HuH-7 (cell line): ENCODE results near the gene NUDT14.

ENCODE experiments used
- DNase-seq: peaks from one replicate; pipeline ENCODE4 v3.0.0; 2011; ENCODE audit warnings: low spot score

NUDT14 gene

DNA sequence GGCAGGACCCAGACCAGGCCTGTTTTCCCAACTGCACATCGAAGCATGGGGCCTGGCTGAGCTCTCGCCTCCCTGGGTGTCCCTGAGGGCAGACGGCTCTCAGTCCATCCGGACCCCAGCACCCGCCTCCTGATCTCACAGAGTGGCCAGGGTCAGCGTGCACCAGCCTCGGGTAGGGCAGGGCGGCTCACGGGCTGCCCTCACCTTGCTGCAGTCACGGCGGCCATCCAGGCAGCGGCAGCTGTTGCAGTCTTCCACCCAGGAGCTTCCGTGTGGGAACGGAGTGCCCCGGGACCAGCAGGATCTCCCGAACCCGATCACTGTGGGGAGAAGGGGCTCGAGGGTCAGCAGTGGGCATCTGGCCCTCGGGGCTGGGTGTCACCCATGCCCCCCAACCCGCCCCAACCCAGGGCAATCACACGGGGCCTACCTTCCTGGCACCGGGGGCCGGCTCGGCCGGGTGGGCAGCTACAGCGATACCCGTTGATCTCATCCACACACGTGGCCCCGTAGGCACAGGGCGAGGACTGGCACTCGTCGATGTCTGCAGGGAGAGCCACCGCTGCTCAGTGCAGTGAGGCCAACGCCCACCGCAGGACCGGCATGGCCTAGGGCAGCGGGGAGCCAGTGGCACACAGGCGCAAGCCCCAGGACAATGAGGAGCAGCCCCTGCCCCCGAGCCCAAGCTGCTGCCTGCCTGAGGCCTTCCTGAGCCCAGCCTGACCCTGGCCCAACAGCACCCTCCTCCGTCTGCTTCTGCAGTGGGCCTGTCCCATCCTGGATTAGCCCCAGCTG, 34.7 kb downstream of the NUDT14 start:
- no peak for DNase-seq

GRCh38 chr14:105145381-105146180, 35.5 kb downstream of the NUDT14 start:
- DNase-seq: no peak

GRCh38 chr14:105144666-105145380, 36.3 kb downstream of the NUDT14 start:
- DNase-seq: no peak

- DNase-seq: no peak
These were observed 37.0 kb downstream of the NUDT14 start for GRCh38 chr14:105144026-105144665.

GRCh38 chr14:105143451-105144025, 37.6 kb downstream of the NUDT14 start:
- DNase-seq: no peak

- DNase-seq: no peak
These were observed 38.3 kb downstream of the NUDT14 start for GRCh38 chr14:105142651-105143450.

DNA sequence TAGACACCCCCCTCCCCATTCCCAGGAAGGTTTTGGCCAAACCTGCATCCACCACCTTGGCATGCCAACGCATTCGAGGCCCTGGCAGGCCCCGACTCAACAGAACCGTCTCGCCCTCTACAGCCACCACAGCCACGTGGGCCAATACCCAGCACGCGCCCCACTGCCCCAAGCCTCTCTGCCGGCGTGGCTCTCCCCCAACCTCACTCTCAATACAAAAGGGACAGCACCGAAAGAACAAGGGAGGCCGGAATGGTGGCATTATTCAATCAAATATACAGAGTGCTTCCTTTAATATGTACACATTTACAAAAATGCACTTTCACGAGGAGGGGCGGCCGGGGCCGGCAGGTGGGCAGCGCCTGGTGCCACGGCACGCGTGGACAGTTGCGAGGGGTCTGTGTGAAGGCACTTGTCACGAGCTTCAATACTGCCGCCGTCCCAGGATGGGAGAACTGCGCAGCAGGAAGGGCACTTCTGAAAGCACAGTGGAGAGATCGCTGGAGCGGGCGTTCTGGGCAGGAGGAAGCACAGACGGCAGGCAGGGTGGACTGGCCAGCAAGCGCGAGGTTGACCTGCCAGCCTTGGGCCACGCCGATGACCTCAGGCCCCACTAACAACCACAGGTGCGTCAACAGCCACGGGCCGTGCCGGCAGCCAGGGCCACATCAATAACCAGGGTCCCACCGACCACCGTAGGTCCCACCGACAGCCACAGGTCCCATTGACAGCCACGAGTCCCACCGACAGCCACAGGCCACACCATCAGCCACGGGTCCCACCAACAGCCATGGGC, 39.4 kb downstream of the NUDT14 start:
- DNase-seq: no peak

GRCh38 chr14:105141026-105141425, 40.1 kb downstream of the NUDT14 start:
- no peak for DNase-seq

DNA sequence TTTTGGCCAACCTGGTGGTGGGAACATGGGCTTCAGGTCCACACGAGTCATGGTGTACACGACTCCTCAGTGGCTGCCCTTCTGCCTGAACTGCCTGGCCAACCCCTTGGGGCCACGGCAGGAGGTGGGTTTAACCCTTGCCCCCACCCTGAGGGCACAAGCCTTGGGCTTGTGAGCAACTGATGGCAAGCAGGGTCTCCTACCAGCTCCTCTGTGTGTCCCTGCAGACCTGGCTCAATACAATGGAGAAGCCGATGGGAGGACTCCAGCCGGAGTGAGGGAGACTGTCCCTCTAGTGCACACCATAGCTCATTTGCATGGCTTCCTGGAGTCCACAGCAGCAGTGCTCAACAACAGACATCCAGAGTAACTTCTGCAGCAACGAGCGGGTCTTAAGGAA, 40.5 kb downstream of the NUDT14 start:
- DNase-seq: no peak

DNA sequence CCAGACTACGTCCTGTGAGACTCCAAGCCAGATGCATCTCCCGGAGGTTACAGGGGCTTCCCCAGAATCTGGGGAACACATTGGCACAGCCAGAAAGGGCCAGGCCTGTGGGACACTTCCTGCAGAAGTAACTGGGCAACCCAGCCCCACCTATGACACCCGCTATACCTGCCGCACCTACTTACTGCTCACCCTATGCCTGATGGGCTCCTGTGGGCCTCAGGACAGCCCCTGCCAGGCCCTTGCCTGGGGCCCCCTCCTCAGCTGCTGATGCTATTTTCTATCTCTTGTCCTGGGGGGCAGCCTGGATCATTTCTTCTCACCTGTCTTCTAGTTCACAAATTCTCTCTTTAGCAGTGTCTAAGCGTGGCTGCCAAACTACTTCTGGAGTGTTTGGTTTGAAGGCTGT, 41.3 kb downstream of the NUDT14 start:
- DNase-seq: no peak

- DNase-seq: no peak
These were observed 41.8 kb downstream of the NUDT14 start for GRCh38 chr14:105139212-105139825.

GRCh38 chr14:105138551-105139111, 42.5 kb downstream of the NUDT14 start:
- no peak for DNase-seq

DNA sequence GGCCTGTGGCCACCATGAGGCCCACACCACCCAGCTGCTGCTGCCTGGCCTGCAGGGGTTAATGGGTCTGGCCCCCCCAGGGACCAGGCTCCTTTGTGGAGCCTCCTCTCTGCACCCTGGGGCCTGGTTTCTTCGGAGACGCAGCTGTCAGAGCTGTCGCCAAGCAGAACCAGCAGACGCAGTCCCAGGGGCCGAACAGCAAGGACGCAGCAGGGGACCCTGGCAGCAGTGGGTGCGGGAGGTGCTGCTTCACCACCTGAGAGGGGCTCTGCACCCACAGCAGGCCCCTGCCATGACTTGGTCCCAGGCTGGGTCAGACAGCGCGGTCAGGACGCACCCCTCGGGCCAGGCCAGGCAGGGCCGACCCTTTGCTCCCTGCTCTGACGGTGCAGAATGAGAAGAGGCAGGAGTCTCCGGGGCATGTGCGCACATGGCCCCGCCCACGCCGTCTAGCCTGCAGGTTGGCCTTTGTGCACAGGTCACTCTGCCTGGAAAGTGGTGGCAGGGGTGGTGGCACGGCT, 43.0 kb downstream of the NUDT14 start:
- no peak for DNase-seq

DNA sequence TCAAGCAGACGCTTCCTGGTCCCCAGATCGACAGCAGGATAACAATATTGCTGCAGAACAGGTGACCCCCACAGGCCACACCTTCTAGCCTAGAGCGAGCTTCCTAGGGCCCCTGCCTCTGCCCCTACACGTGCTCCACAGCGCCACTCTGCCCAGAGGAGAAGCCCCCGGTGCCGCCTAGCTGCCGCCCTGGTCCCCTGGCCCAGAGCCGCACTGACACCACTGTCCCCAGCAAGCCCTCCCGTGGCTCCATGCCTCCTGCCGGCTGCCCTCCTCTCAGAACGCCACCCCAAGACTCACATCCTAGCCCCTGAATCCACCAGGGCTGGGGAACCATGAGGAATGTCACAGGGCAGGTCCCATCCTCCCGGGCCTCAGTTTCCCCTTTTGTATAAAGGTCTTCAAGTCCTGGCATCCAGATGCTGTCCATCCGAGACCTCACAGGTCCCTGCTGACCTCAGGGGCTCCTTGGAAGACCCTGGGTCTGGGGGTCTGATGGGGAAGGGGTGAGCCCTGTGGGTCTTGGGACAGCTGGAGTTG, 43.6 kb downstream of the NUDT14 start:
- DNase-seq: no peak

- no peak for DNase-seq
These were observed 44.5 kb downstream of the NUDT14 start for GRCh38 chr14:105136401-105137322.

- no peak for DNase-seq
These were observed 45.3 kb downstream of the NUDT14 start for GRCh38 chr14:105135700-105136395.
